GM13976 (cell line): Measurements from ENCODE around the gene CFAP57.

Experiments
- DNase-seq: peaks from one replicate; pipeline ENCODE4 v3.0.0; 2012; ENCODE audit warnings: low spot score
- in situ Hi-C: fragments of 300-500 bp; cut with MboI; formaldehyde crosslinking; loops from one replicate; pipeline ENCODE4 v1.12.0; 2022; ENCODE audit warnings: low sequenced_read_pairs, mixed read lengths, inconsistent platforms; ENCODE audit not compliant: unreplicated experiment
- TF ChIP-seq, protein P1 (sequence below): IDR thresholded peaks from 2 replicates; pipeline ENCODE4 v1.5.1; 2012; ENCODE audit warnings: borderline replicate concordance, mild to moderate bottlenecking; ENCODE audit not compliant: insufficient read depth; ENCODE audit errors: extremely low read depth, missing control alignments, control extremely low read depth

The CFAP57 gene

DNA sequence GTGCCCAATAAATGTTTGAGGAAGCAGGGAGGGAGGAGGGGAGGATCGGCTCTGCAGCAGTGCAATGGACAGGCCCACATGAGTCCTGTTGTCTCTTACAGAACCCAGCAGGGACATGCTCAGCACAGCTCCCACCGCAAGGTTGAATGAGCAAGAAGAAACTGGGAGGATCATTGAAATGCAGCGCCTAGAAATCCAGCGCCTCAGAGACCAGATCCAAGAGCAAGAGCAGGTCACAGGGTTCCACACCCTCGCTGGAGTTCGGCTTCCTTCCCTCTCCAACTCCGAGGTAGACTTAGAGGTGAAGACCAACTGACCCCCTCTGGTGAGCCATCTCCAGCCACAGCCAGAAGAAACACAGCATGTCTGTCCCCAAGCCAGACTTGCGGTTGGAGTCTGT is 81.7 kb downstream of the CFAP57 start:
- DNase-seq, result no peak
- TF ChIP-seq, protein P1, sequence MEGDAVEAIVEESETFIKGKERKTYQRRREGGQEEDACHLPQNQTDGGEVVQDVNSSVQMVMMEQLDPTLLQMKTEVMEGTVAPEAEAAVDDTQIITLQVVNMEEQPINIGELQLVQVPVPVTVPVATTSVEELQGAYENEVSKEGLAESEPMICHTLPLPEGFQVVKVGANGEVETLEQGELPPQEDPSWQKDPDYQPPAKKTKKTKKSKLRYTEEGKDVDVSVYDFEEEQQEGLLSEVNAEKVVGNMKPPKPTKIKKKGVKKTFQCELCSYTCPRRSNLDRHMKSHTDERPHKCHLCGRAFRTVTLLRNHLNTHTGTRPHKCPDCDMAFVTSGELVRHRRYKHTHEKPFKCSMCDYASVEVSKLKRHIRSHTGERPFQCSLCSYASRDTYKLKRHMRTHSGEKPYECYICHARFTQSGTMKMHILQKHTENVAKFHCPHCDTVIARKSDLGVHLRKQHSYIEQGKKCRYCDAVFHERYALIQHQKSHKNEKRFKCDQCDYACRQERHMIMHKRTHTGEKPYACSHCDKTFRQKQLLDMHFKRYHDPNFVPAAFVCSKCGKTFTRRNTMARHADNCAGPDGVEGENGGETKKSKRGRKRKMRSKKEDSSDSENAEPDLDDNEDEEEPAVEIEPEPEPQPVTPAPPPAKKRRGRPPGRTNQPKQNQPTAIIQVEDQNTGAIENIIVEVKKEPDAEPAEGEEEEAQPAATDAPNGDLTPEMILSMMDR, result no peak
- in situ Hi-C loops, result no loop called here

DNA sequence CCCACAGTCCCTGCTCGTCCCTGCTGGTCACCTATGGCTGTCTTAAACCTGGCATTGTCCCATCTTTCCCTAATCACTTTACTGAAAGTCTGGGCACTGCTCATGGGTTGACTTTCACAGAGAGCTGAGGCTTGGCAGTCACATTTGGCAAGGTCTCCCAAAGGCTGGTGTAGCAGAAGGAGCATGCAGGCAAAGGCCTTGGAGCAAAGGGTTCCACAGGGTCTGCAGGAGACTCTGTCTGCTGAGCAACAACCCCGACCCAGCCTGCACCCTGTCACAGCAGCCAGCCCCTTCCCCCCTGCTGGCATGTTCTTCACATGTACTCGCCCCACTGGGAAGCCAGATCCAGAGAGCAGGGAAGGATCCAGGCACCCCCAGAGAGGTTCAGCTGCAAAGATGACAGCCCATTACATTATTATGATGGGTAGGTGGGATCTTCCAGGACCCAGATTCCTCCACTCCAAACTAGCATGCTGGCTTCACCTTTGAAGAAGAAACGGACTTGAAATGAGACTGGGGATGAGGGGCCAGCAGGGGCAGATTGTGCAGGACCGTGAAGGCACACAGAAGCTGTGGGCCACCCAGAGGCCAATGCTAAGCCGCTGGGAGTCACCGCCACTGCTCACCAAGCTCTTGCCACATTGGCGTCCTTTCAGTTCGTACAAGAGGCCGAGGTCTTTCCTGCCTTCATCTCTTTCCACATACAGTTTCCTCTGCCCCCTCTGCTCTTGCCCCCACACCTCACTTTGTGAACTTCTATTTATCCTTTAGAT is 83.5 kb downstream of the CFAP57 start:
- TF ChIP-seq, protein P1, result no peak
- in situ Hi-C loops, result no loop called here
- DNase-seq, result no peak

DNA sequence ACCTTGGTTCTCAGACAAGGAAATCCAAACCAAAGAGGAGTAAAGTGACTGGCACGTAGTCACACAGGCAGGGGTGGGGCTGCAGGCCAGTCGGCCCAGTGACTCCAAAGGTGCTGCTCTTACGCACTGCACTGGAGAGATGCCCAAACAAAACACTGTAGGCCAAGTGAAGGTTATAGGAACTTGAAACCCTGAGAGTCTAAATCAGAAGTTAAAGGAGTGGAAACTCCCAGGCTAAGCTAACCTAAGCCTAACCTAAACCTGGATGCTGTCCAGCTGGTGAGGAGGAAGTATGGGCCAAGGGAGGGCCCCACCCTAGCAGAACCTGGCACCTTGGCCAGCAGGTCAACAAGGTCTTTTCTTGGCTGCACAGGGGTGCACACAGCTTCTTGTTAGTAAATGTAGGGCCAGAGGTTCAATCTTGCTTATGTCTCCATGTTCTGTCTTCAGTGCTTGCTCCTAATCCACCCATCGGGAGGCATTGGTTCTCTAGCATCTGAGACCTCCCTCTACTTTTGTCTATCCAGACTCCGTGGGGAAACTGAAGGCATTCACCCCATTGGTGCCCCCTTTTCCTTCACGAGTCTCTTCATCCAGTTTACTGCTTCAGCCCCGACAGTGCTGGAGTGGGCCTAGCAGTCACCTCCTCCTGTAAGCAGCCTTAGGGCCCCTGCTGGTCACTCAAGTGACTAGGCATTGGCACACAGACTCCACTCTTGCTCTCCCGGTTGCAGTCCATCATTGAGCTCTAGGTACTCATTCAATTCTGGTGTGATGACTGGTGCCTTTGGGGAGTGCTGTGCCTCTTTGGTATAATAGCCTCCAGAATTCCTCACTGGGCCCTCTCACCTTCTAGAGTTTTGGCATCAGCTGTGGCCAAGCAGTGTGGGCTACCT is 84.8 kb downstream of the CFAP57 start:
- in situ Hi-C loops, result no loop called here
- TF ChIP-seq, protein P1, result no peak
- no peak for DNase-seq

DNA sequence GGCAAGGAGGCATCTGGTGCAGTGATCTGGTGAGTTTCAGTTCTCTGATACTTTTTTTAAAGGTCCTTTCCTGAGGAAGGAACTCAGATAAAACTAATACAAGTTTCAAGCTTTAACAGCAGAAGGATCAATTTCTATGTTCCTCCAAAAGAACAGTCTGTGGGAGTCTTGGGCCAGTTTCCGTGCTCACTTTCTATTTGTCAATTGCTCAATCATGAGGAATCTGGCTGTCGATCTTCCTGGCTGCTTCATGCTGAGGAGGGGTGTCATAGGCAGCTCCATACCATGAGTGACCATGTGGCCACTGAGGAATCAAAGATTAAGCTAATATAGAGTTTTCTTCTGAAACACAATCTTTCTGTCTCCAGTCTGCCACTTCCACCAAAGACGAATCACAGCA is 86.2 kb downstream of the CFAP57 start:
- DNase-seq, result no peak

DNA sequence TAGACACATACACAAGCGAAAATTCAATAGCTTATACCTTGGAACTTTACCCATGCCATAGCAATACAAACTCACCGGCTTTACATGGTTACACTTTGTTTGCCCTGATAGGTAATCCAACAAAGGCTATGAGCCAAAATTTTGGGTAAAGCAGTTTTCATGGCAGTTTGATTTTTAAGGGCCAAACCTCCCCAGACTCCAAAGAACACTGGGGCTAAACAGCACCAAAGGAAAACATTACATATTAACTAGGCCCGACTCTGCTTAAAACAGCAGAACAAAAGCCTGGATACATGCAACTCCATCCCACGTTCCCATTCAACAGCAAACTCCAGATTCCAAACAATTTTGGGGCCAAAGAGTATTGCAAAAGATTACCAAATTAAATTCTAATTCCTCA is 93.3 kb downstream of the CFAP57 start:
- DNase-seq, result no peak
- in situ Hi-C loops, result no loop called here
- TF ChIP-seq, protein P1, result no peak

More for the DNA sequence above, 86.2 kb downstream of the CFAP57 start:
- in situ Hi-C loops, result no loop called here
- TF ChIP-seq, protein P1, result no peak

DNA sequence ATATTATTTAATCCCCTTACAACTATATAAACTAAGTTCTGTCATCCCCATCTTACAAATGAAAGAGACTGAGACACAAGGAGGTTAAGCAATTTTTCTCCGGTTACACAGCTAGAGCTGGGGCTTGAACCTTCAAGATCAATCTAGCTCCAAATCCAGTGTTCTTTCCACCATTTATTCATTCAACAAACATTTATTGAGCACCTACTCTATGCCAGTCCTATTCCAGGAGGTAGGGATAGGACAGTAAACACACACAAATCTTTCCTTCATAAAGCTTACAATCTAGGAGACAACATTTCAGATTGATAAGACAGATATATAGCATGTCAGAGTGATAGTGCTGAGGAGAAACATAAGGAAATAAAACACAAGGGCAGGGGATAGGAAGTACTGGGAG is 94.8 kb downstream of the CFAP57 start:
- TF ChIP-seq, protein P1, result no peak
- in situ Hi-C loops, result no loop called here
- DNase-seq, result no peak
